SK-N-SH treated with all-trans-retinoic acid at 6 μM for 48 hours (cell line): Measurements from ENCODE around the gene MGAT3.

Experiments
- PPARA ChIP-seq: fragments of 250-450 bp; sonication (Bioruptor Pico); IDR thresholded peaks from 2 replicates; pipeline ENCODE4 v1.5.0; 2020; ENCODE audit warnings: mild to moderate bottlenecking, borderline replicate concordance
- RARB ChIP-seq: fragments of 250-450 bp; sonication (Bioruptor Pico); IDR thresholded peaks from 2 replicates; pipeline ENCODE4 v1.8.0; 2021; ENCODE audit warnings: mild to moderate bottlenecking, moderate library complexity
- SNAI2 ChIP-seq: fragments of 250-450 bp; sonication (Bioruptor Pico); IDR thresholded peaks from 2 replicates; pipeline ENCODE4 v1.5.0; 2020; ENCODE audit warnings: mild to moderate bottlenecking, moderate library complexity
- ZNF70 ChIP-seq: fragments of 450-650 bp; formaldehyde crosslinking; IDR thresholded peaks from 2 replicates; pipeline ENCODE4 v1.5.0; 2020; ENCODE audit warnings: mild to moderate bottlenecking, moderate library complexity
- TF ChIP-seq, protein P1 (sequence below): fragments of 250-450 bp; sonication (Bioruptor Pico); IDR thresholded peaks from 2 replicates; pipeline ENCODE4 v1.5.1; 2020; ENCODE audit warnings: low read depth, mild to moderate bottlenecking, moderate library complexity

DNA sequence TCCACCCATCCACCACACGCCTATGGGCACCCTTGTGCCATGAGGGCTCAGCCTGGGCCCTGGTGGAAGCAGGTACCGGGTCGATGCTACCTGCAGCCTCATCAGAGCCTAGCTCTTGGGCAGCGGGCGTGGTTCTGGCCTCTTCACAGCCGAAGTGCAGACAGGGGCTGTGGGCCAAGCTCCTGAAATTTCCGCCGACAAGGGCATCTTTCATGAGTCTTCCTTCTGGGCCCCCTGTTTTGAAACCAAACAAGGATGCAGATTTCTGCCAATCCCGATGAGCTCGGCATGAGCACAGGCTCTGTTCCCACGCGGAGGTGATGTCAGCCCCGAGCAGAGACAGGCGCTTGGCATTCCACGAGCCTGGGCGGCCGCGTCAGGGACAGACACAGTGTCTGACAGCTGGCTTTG is 22.6 kb upstream of the MGAT3 start:
- TF ChIP-seq RARB (CRISPR knock-in tag) (no peak), ZNF70 (CRISPR knock-in tag) (no peak), PPARA (CRISPR knock-in tag) (no peak), SNAI2 (no peak)
- TF ChIP-seq, protein P1, sequence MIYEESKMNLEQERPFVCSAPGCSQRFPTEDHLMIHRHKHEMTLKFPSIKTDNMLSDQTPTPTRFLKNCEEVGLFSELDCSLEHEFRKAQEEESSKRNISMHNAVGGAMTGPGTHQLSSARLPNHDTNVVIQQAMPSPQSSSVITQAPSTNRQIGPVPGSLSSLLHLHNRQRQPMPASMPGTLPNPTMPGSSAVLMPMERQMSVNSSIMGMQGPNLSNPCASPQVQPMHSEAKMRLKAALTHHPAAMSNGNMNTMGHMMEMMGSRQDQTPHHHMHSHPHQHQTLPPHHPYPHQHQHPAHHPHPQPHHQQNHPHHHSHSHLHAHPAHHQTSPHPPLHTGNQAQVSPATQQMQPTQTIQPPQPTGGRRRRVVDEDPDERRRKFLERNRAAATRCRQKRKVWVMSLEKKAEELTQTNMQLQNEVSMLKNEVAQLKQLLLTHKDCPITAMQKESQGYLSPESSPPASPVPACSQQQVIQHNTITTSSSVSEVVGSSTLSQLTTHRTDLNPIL (CRISPR knock-in tag) = no peak
